HG02938 (cell line): ENCODE results near the gene RBM20.

Experiments used
- ATAC-seq: cut with Tn5 transposase; IDR thresholded peaks from one replicate; pipeline ENCODE4 v1.9.1; 2021; ENCODE audit warnings: mild to moderate bottlenecking, moderate library complexity; ENCODE audit not compliant: unreplicated experiment

RBM20 gene

GRCh38 chr10:110671788-110672579 lies 27.8 kb downstream of the RBM20 start:
- ATAC-seq = peak; percentile 98

- ATAC-seq = peak; percentile 18
Observed at GRCh38 chr10:110672580-110672919, 28.4 kb downstream of the RBM20 start.

- ATAC-seq = no peak
Observed at GRCh38 chr10:110676016-110676415, 31.9 kb downstream of the RBM20 start.

GRCh38 chr10:110679486-110680272 lies 35.5 kb downstream of the RBM20 start:
- no peak for ATAC-seq

- ATAC-seq = no peak
Observed at GRCh38 chr10:110680273-110681020, 36.3 kb downstream of the RBM20 start.

GRCh38 chr10:110681023-110681681 lies 37.0 kb downstream of the RBM20 start:
- no peak for ATAC-seq

- no peak for ATAC-seq
Observed at GRCh38 chr10:110682348-110682747, 38.2 kb downstream of the RBM20 start.

- no peak for ATAC-seq
Observed at GRCh38 chr10:110684800-110685446, 40.8 kb downstream of the RBM20 start.

GRCh38 chr10:110686047-110686446 lies 41.9 kb downstream of the RBM20 start:
- no peak for ATAC-seq

- no peak for ATAC-seq
Observed at GRCh38 chr10:110686949-110687348, 42.8 kb downstream of the RBM20 start.

GRCh38 chr10:110687400-110687799 lies 43.3 kb downstream of the RBM20 start:
- ATAC-seq = no peak

- ATAC-seq = no peak
Observed at GRCh38 chr10:110691139-110691538, 47.0 kb downstream of the RBM20 start.

GRCh38 chr10:110694263-110694662 lies 50.1 kb downstream of the RBM20 start:
- no peak for ATAC-seq

GRCh38 chr10:110694820-110695538 lies 50.8 kb downstream of the RBM20 start:
- ATAC-seq = no peak

- no peak for ATAC-seq
Observed at GRCh38 chr10:110695539-110695886, 51.4 kb downstream of the RBM20 start.

GRCh38 chr10:110696436-110696835 lies 52.3 kb downstream of the RBM20 start:
- no peak for ATAC-seq

GRCh38 chr10:110698340-110698739 lies 54.2 kb downstream of the RBM20 start:
- no peak for ATAC-seq

- no peak for ATAC-seq
Observed at GRCh38 chr10:110698782-110699201, 54.7 kb downstream of the RBM20 start.

- no peak for ATAC-seq
Observed at GRCh38 chr10:110699859-110700468, 55.8 kb downstream of the RBM20 start.
